Lower leg skin (tissue), 4 donors: Measurements from ENCODE around the gene CUL9. TPM values are rescaled to one million over a fixed set of nuclear protein-coding genes. Genes with fewer than 3 reads are reported as not detected.
"Not testable (repeated sequence)": the region's sequence is repeated elsewhere in the genome, so short reads cannot be mapped to it uniquely, and the experiment has no call there.

Source experiments
- DNase-seq, 2 donors: peaks; one replicate each; pipeline ENCODE4 v3.0.0-alpha.2; 2019; ENCODE audit warnings: low spot score in 2 of 2
- H3K4me3 ChIP-seq: fragments of 200-600 bp; sonication (generic); 2 replicates; pipeline ENCODE4 v1.5.1; 2017; ENCODE audit warnings: mild to moderate bottlenecking, low read depth; ENCODE audit not compliant: poor library complexity, severe bottlenecking
- CTCF ChIP-seq, 3 donors: fragments of 450-650 bp; IDR thresholded peaks; one replicate each; pipeline ENCODE4 v1.5.1; 2016; ENCODE audit warnings: antibody characterized with exemption in 3 of 3, mild to moderate bottlenecking in 3 of 3, moderate library complexity in 2 of 3
- POLR2A ChIP-seq, 2 donors: fragments of 450-650 bp; IDR thresholded peaks; one replicate each; pipeline ENCODE4 v1.6.1; 2016 to 2017; ENCODE audit warnings: antibody characterized with exemption in 2 of 2, mild to moderate bottlenecking in 1 of 2, moderate library complexity in 1 of 2
- WGBS, 2 donors: methylation state at CpG; one replicate each; pipeline ENCODE4 v1.1.5; 2018; 5-methylcytosine and 5-hydroxymethylcytosine counted together
- intact Hi-C: fragments of 100-400 bp; cut with DNase I; formaldehyde crosslinking; loops from one replicate; pipeline ENCODE4 v1.15.0; 2023; ENCODE audit warnings: low total_unique reads
- total RNA-seq, 4 donors: library from RNA; depleted of rRNA; stranded (reverse); fragments of >200 nt; gene quantifications; one replicate each; pipeline ENCODE4 v1.1.0, GENCODE V29; 2016

The CUL9 gene
- total RNA-seq, result 10 to 100 TPM; 38.7 to 64.4 (median 47.4) TPM

GRCh38 chr6:43181942-43182860, at the start of gene CUL9:
Gene CUL9 (plus strand): TSS chr6:43182196. CDS start chr6:43184311, 2,115 bp downstream.
- intact Hi-C loops, result no loop called here
- WGBS, 2 donors, result 1% methylated on average over 36 to 46 of the region's 51 CpGs
- TF ChIP-seq POLR2A (IDR thresholded peaks at IDR 0.05) (no peak), CTCF (IDR thresholded peaks at IDR 0.05) (no peak)

GRCh38 chr6:43138267-43138666, 43.7 kb upstream of the CUL9 start:
- WGBS, 2 donors, result 95 to 100% methylated on average over 3 of the region's 3 CpGs
- no peak for DNase-seq
- TF ChIP-seq CTCF (IDR thresholded peaks at IDR 0.05) (no peak), POLR2A (IDR thresholded peaks at IDR 0.05) (no peak)
- intact Hi-C loops, result no loop called here
- H3K4me3 ChIP-seq, result no peak overlapping the region

More at GRCh38 chr6:43181942-43182860, at the start of gene CUL9:
- peak; percentile 74 to 96 for DNase-seq
- peak within 1 kb of the TSS; percentile 44 for H3K4me3 ChIP-seq

GRCh38 chr6:43139973-43140372, 42.0 kb upstream of the CUL9 start:
- not testable (repeated sequence) for DNase-seq, H3K4me3 ChIP-seq
- intact Hi-C loops, result loop anchor here (10.0 kb wide), 1 partner anchor 215 kb away; the partner anchor contains the start of gene CNPY3
- WGBS, 2 donors, result 86 to 88% methylated on average over 11 of the region's 11 CpGs

GRCh38 chr6:43141644-43142043, 40.4 kb upstream of the CUL9 start:
- intact Hi-C loops, result loop anchor here (10.0 kb wide), 1 partner anchor 217 kb away; the partner anchor contains the start of gene CNPY3
- no peak overlapping the region for H3K4me3 ChIP-seq
- 80 to 90% methylated on average over 16 of the region's 16 CpGs for WGBS, 2 donors
- no peak for TF ChIP-seq POLR2A (IDR thresholded peaks at IDR 0.05)
- no peak for TF ChIP-seq CTCF (IDR thresholded peaks at IDR 0.05)
- DNase-seq, result no peak

- intact Hi-C loops, result loop anchor here (10.0 kb wide), 1 partner anchor 217 kb away; the partner anchor contains the start of gene CNPY3
- WGBS, 2 donors, result 75 to 78% methylated on average over 11 to 14 of the region's 14 CpGs
- no peak overlapping the region for H3K4me3 ChIP-seq
- TF ChIP-seq CTCF (IDR thresholded peaks at IDR 0.05) (no peak), POLR2A (IDR thresholded peaks at IDR 0.05) (no peak)
- DNase-seq, result no peak
These were observed 39.9 kb upstream of the CUL9 start for GRCh38 chr6:43142101-43142500.
